Activated naive CD4-positive, alpha-beta T cell treated with anti-CD3 and anti-CD28 coated beads, Interleukin-2, amount 10 ng/mL, durations not matched to agents 7 days and 5 days (primary cell): Measurements from ENCODE around the gene DDX28.
"Not testable (repeated sequence)": the region's sequence is repeated elsewhere in the genome, so short reads cannot be mapped to it uniquely, and the experiment has no call there.

ENCODE experiments used
- CTCF ChIA-PET: fragments of 350-600 bp; sonication (Branson Sonifier 250); formaldehyde crosslinking; loops from one replicate; lab custom pipeline; 2021; ENCODE audit warnings: antibody characterized with exemption; lab: Charles Lee
- DNase-seq: peaks from one replicate; pipeline ENCODE4 v3.0.0-alpha.2; 2020
- H3K27ac Mint-ChIP-seq: one replicate; pipeline ENCODE4 v1.8.0; 2021; ENCODE audit warnings: mild to moderate bottlenecking, moderate library complexity, mixed read lengths
- H3K27me3 Mint-ChIP-seq: one replicate; pipeline ENCODE4 v1.8.0; 2021; ENCODE audit warnings: mild to moderate bottlenecking, mixed read lengths
- H3K36me3 Mint-ChIP-seq: one replicate; pipeline ENCODE4 v1.8.0; 2021; ENCODE audit warnings: mixed read lengths
- H3K4me1 Mint-ChIP-seq: one replicate; pipeline ENCODE4 v1.8.0; 2021; ENCODE audit warnings: mixed read lengths
- H3K4me3 Mint-ChIP-seq: one replicate; pipeline ENCODE4 v1.8.0; 2021; ENCODE audit warnings: mild to moderate bottlenecking, moderate library complexity, mixed read lengths
- H3K9me3 Mint-ChIP-seq: one replicate; pipeline ENCODE4 v1.8.0; 2021; ENCODE audit warnings: mixed read lengths

The DDX28 gene

DNA sequence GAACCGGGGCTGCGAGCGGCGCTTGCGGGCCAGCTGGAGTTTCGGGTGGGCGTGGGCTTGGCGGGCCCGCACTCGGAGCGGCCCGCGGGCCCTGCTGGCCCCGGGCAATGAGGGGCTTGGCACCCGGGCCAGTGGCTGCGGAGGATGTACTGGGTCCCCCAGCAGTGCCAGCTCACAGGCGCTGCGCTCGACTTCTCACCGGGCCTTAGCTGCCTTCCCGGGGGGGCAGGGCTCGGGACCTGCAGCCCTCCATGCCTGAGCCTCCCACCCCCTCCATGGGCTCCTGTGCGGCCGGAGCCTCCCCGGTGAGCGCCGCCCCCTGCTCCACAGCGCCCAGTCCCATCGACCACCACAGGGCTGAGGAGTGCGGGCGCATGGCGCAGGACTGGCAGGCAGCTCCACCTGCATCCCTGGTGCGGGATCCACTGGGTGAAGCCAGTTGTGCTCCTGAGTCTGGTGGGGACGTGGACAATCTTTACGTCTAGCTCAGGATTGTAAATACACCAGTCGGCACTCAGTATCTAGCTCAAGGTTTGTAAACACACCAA lies 24.7 kb downstream of the DDX28 start:
- not testable (repeated sequence) for H3K4me3 Mint-ChIP-seq, H3K27me3 Mint-ChIP-seq, DNase-seq, H3K9me3 Mint-ChIP-seq
- H3K4me1 Mint-ChIP-seq, result peaks cover 61% of the 10 kb centered on the region
- CTCF ChIA-PET, result interaction anchor here (1.3 to 1.7 kb wide), 5 partner anchors 9 to 56 kb away, joined by 3 to 8 read pairs (median 5); partner anchors contain the start of genes DDX28 and DUS2
- H3K36me3 Mint-ChIP-seq, result peaks cover 19% of the 10 kb centered on the region
- H3K27ac Mint-ChIP-seq, result peak overlapping the region; percentile 89

DNA sequence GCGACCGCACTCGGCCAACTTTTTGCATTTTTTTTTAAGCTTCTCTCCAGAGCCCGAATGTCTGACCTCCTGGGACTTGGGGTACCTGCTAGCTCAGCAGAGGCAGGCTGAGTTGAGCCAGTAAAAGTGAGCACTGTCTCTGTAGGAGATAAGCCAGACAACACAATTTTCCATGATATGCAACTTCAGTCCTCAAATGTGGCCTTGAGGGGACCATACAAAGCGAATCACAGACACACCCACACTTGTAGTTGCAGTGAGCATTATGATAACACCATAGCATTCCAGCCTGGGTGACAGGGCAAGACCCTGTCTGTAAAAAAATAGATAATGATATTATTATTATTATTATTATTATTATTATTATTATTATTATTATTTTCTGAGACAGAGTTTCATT lies 26.4 kb downstream of the DDX28 start:
- peaks cover 69% of the 10 kb centered on the region for H3K4me1 Mint-ChIP-seq
- H3K4me3 Mint-ChIP-seq, result no peak overlapping the region
- CTCF ChIA-PET, result interaction anchor here (1.0 kb wide), 1 partner anchor 18 kb away, joined by 3 read pairs; no protein-coding TSS in a partner anchor
- peaks cover 19% of the 10 kb centered on the region for H3K36me3 Mint-ChIP-seq
- no peaks in the 10 kb centered on the region for H3K27me3 Mint-ChIP-seq
- H3K9me3 Mint-ChIP-seq, result peaks cover 8% of the 10 kb centered on the region
- H3K27ac Mint-ChIP-seq, result peak overlapping the region; percentile 45
- DNase-seq, result no peak

DNA sequence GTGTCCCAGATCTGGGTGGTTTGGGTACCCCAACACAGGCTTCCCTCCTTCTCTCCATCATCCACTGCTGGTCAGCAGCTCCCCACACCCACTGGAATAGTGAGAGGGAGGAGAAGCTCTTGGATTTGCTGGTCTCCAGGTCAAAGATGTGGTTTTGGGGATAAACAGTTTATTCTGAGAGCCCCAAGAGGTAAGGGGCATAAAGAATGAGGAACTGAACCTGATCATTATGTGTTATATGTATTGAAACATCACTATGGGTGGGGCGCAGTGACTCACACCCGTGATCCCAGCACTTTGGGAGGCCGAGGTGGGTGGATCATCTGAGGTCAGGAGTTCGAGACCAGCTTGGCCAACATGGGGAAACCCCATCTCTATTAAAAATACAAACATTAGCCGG lies 27.6 kb downstream of the DDX28 start:
- Mint-ChIP-seq H3K36me3 (peaks cover 18% of the 10 kb centered on the region), H3K4me3 (no peak overlapping the region), H3K9me3 (peaks cover 8% of the 10 kb centered on the region), H3K27ac (peak overlapping the region; percentile 83), H3K27me3 (no peaks in the 10 kb centered on the region), H3K4me1 (peaks cover 59% of the 10 kb centered on the region)
- no peak for DNase-seq
- CTCF ChIA-PET, result interaction anchor here (0.6 to 8.2 kb wide), 5 partner anchors 11 to 112 kb away, joined by 3 to 61 read pairs (median 5); no protein-coding TSS in a partner anchor

DNA sequence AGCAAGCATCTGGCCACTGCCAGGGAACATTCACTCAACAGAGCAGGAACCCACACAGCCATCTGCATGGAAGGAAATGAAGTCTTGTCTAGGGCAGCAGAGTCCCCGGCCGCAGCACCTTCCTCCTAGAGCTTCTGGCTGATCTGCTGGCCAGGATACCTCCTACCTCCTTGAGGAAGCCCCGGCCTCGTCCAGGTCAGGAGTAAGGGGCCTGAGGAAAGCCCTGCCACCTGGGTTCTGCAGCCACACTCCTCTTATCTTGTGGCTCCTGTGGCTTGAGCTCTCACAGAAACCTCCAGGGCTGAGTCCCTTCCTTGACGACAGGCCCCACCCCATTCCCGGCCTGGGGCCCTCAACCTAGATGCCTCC lies 29.0 kb downstream of the DDX28 start:
- H3K27me3 Mint-ChIP-seq, H3K9me3 Mint-ChIP-seq: not testable (repeated sequence)
- Mint-ChIP-seq H3K4me1 (peaks cover 45% of the 10 kb centered on the region), H3K4me3 (peak overlapping the region; percentile 78), H3K27ac (peak overlapping the region; percentile 96), H3K36me3 (peaks cover 14% of the 10 kb centered on the region)
- CTCF ChIA-PET, result interaction anchor here (0.6 to 8.2 kb wide), 11 partner anchors 9 to 76 kb away, joined by 3 to 61 read pairs (median 3); no protein-coding TSS in a partner anchor
- peak; percentile 37 for DNase-seq

DNA sequence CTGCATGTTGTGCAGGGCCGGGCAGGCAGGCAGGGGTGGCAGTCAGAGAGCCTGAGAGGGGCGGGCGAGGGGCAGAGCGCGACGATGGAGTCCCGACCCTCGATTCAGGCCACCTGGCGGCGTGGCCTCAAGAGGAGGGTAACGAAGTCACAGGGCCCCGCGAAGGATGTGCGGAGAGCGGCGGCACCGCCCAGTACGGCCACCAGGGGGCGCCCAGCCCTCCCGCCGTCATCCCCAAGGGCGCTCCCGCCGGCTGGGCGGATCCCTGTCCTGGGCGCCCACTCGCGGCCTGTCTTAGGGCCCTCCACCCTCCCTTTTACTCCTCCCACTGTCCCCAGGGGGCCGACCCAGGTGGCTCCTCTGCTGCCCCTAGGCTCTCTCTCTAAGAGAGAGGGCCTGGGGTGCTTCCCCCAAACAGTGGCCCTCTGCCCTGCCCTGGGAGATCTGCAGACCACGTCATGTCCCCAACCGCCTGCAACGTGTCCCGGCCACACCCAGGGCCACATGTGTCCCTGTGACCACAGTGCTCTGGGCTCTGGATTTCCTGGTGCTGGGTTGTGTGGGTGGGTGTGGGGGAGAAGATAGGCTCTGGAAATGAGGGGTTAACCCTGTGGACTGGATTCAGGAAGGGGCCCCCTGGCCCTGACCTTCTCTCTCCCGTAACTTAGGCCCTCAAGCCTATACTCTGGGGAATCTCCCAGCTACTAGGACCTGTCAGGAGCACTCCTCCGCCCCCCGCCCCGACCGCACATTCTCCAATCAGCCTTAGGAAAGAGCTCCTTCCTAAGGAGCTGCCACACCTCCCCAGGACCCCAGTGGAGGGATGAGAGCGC lies 29.6 kb downstream of the DDX28 start:
- Mint-ChIP-seq H3K4me1 (peaks cover 41% of the 10 kb centered on the region), H3K27ac (peak overlapping the region; percentile 96), H3K4me3 (peak overlapping the region; percentile 78), H3K27me3 (no peaks in the 10 kb centered on the region), H3K36me3 (peaks cover 9% of the 10 kb centered on the region), H3K9me3 (peaks cover 5% of the 10 kb centered on the region)
- peak; percentile 88 for DNase-seq
- CTCF ChIA-PET, result interaction anchor here (0.6 to 8.2 kb wide), 11 partner anchors 9 to 77 kb away, joined by 3 to 61 read pairs (median 3); no protein-coding TSS in a partner anchor

DNA sequence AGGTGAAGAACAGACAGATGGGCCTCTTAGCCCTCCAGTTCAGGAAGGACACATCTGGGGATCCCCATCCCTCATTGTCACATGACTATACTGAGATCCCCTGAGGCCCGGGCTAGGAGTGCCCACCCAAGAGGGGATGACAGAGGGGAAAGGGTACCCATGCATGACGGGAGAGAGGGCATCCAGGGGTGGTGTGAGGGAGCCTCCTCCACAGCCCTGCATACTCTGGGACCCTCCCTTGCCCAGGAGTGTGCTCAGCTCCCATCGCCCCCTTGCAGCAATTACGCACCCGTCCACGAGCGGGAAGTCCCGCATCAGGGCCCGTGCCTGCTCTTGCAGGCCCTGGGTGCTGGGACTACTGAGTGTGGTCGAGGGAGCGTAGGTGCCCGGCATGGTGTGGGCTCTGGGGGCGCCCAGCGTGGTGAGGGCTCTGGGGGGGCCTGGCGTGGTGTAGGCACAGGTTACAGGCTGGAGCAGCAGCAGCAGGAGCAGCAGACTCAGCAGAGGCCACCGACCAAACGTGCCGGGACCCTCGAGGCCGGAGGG lies 30.3 kb downstream of the DDX28 start:
- CTCF ChIA-PET, result interaction anchor here (0.6 to 8.2 kb wide), 4 partner anchors 13 to 472 kb away, joined by 3 to 61 read pairs (median 3); no protein-coding TSS in a partner anchor
- peak overlapping the region; percentile 42 for H3K27ac Mint-ChIP-seq
- H3K36me3 Mint-ChIP-seq, result peaks cover 9% of the 10 kb centered on the region
- H3K9me3 Mint-ChIP-seq, result peaks cover 3% of the 10 kb centered on the region
- H3K4me1 Mint-ChIP-seq, result peaks cover 41% of the 10 kb centered on the region
- no peak for DNase-seq
- no peak overlapping the region for H3K4me3 Mint-ChIP-seq
- H3K27me3 Mint-ChIP-seq, result no peaks in the 10 kb centered on the region

DNA sequence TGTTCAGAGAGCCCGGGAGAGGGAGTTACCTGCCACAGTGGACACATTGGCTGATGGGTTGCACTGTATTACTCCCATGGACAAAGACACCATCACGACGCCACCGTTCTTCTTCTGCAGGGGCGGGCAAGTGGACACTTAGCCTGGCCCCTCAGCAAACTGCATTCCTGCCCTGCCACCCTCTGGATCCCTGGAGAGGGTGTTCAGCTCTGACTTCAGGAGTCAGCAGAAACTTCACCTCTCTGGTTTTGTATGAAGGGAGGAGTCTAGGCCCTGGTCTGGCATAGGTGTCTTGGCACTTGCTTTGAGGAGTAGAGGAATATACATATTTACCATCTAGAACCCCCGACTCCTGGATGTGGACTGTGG lies 33.0 kb downstream of the DDX28 start:
- Mint-ChIP-seq H3K36me3 (peaks cover 2% of the 10 kb centered on the region), H3K4me3 (no peak overlapping the region), H3K4me1 (peaks cover 24% of the 10 kb centered on the region), H3K9me3 (no peaks in the 10 kb centered on the region), H3K27ac (no peak overlapping the region), H3K27me3 (no peaks in the 10 kb centered on the region)
- DNase-seq, result no peak
- CTCF ChIA-PET, result interaction anchor here (0.7 to 8.2 kb wide), 5 partner anchors 9 to 89 kb away, joined by 3 to 61 read pairs (median 3); partner anchors contain the start of gene DPEP2

DNA sequence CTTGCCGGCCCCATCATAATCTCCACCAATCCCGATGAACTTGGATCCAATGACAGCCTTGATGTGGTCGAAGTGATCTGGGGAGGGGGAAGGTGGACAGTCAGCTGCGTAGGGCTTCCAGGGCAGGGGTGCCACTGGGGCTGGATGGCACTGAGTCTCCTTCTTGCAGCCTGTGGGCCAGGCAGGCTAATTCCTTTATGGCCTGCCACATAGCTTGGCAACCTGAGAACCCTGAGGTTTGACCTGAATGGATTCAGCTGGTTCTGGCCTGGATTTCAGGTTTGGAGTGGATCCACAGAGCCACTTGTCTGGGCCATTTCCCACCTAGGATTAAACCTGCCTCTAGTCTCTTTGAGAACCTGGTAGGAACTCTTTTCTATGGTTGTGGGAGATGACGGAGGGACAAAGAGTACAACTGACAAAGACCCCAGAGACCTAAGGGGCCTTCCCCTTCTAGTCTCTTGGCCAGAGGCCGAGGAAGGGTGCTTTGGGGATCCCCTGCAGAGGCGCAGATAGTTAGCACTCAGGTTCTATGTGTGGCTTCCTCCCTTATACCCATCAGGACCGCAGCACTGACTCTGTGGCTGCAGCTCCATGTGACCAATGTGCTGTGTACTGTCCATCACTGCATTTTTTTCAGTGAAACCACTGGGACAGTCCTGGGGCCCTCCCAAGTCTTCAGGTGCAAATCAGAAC lies 33.6 kb downstream of the DDX28 start:
- Mint-ChIP-seq H3K27ac (no peak overlapping the region), H3K27me3 (no peaks in the 10 kb centered on the region), H3K4me1 (peaks cover 25% of the 10 kb centered on the region), H3K9me3 (no peaks in the 10 kb centered on the region), H3K4me3 (no peak overlapping the region), H3K36me3 (no peaks in the 10 kb centered on the region)
- CTCF ChIA-PET, result interaction anchor here (0.7 to 8.2 kb wide), 6 partner anchors 8 to 90 kb away, joined by 3 to 61 read pairs (median 4); partner anchors contain the start of gene DPEP2
- DNase-seq, result no peak

DNA sequence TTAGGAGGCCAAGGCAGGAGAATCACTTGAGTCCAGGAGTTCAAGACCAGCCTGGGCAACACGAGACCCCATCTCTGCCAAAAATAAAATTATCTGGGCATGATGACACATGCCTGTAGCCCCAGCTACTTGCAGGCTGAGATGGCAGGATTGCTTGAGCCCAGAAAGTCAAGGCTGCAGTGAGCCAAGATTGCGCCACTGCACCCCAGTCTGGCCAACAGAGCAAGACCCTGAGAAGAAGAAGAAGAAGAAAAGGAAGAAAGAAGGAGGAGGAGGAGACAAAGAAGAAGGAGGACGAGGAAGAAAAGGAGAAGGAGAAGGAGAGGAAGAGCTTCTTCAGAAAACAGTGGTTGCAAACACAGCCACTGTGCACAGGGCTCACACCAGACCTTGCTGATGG lies 34.4 kb downstream of the DDX28 start:
- Mint-ChIP-seq H3K9me3 (no peaks in the 10 kb centered on the region), H3K27ac (no peak overlapping the region), H3K4me3 (no peak overlapping the region), H3K4me1 (peaks cover 28% of the 10 kb centered on the region), H3K27me3 (no peaks in the 10 kb centered on the region), H3K36me3 (no peaks in the 10 kb centered on the region)
- CTCF ChIA-PET, result interaction anchor here (1.5 to 8.2 kb wide), 3 partner anchors 10 to 52 kb away, joined by 5 to 61 read pairs (median 8); partner anchors contain the start of gene DPEP2
- DNase-seq, result no peak

DNA sequence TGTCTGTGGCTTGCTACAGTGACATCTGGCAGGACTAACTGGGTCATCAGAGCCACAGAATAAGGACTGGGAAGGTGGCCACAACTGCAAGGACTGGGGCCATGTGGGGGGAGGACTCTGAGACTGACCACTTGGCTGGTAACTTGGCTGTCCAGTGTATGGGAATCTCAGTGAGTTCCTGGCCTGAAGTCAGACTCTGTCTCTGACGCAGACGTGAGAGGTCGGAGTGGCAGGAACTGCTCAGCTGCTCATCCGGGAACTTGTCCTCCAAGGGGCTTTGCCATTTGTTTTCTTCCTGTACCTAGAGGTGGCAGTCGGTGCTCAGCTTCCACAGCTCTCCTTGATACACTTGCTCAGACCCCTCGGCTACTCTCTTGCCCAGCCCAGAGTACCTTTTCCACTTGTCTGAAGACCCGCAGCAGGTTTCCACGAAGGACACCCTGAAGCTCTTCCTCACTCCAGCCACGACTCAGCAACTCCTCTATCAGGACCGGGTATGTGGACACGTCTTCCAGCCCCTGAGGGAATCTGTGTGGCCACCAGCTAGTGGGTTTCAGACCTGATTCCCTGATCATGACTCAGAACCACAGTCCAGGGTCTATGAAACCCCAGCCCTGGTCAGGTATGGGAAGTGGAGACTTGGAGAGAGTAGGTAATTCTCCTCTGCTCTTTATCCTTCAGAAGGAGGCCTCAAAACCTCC lies 35.4 kb downstream of the DDX28 start:
- H3K27ac Mint-ChIP-seq, result no peak overlapping the region
- no peaks in the 10 kb centered on the region for H3K9me3 Mint-ChIP-seq
- no peaks in the 10 kb centered on the region for H3K36me3 Mint-ChIP-seq
- no peaks in the 10 kb centered on the region for H3K27me3 Mint-ChIP-seq
- DNase-seq, result no peak
- CTCF ChIA-PET, result interaction anchor here (3.1 to 8.2 kb wide), 2 partner anchors 11 to 53 kb away, joined by 8 to 61 read pairs; partner anchors contain the start of gene DPEP2
- H3K4me3 Mint-ChIP-seq, result no peak overlapping the region
- H3K4me1 Mint-ChIP-seq, result peaks cover 31% of the 10 kb centered on the region

DNA sequence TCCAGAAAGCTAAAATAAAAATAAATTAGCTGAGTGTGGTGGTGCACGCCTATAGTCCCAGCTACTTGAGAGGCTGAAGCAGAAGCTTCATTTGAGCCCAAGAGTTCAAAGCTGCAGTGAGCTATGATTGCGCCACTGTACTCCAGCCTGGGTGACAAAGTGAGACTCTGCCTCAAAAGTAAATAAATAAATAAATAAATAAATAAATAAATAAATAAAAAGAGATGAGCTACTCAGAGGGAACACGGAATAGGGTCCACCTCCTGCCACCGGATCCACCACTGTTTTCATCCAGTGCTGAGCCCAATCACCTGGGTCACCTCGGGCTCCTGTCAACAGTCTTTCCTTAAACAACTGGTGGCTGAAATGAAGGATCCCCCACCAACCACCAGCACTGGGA lies 36.1 kb downstream of the DDX28 start:
- H3K4me1 Mint-ChIP-seq, result peaks cover 27% of the 10 kb centered on the region
- H3K27ac Mint-ChIP-seq, result no peak overlapping the region
- no peaks in the 10 kb centered on the region for H3K36me3 Mint-ChIP-seq
- no peak overlapping the region for H3K4me3 Mint-ChIP-seq
- no peak for DNase-seq
- CTCF ChIA-PET, result no interaction called here
- no peaks in the 10 kb centered on the region for H3K27me3 Mint-ChIP-seq
- no peaks in the 10 kb centered on the region for H3K9me3 Mint-ChIP-seq

DNA sequence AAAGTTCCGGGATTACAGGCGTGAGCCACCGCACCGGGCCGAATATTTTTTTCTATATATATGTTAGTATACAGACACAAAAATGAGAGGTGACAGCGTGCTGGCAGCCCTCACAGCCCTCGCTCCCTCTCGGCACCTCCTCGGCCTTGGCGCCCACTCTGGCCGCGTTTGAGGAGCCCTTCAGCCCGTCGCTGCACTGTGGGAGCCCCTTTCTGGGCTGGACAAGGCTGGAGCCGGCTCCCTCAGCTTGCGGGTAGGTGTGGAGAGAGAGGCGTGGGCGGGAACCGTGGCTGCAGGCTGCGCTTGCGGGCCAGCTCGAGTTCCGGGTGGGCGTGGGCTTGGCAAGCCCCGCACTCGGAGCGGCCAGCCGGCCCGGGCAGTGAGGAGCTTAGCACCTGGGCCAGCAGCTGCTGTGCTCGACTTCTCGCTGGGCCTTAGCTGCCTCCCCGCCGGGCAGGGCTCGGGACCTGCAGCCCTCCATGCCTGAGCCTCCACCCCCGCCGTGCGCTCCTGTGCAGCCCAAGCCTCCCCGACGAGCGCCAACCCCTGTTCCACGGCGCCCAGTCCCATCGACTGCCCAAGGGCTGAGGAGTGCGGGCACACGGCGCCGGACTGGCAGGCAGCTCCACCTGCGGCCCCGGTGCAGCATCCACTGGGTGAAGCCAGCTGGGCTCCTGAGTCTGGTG lies 40.9 kb downstream of the DDX28 start:
- Mint-ChIP-seq H3K9me3 (no peaks in the 10 kb centered on the region), H3K4me3 (no peak overlapping the region), H3K36me3 (no peaks in the 10 kb centered on the region), H3K27me3 (peaks cover 20% of the 10 kb centered on the region), H3K4me1 (peaks cover 26% of the 10 kb centered on the region), H3K27ac (no peak overlapping the region)
- CTCF ChIA-PET, result interaction anchor here (1.1 to 2.1 kb wide), 6 partner anchors 12 to 98 kb away, joined by 3 to 8 read pairs (median 4); partner anchors contain the start of genes NRN1L and PSMB10
- no peak for DNase-seq
